ENCODE results near the gene DAB2. TPM values are rescaled to one million over a fixed set of nuclear protein-coding genes. Genes with fewer than 3 reads are reported as not detected.
"Not testable (repeated sequence)": the region's sequence is repeated elsewhere in the genome, so short reads cannot be mapped to it uniquely, and the experiment has no call there.

The DAB2 gene
- total RNA-seq, 1 donor from 2014 or later, result 164 TPM

GRCh38 chr5:39342460-39342859, 82.3 kb downstream of the DAB2 start:
- TF ChIP-seq CTCF (IDR thresholded peaks at IDR 0.05), result no peak
- Histone ChIP-seq H3K27me3 (ENCODE audit: low read depth) (no peaks in the 10 kb centered on the region), H3K36me3 (no peaks in the 10 kb centered on the region), H3K9me3 (no peaks in the 10 kb centered on the region), H3K27ac (no peak overlapping the region), H3K4me1 (no peaks in the 10 kb centered on the region), H3K4me3 (no peak overlapping the region)
- intact Hi-C loops (cut with DNase I), result no loop called here
- no peak for ATAC-seq
- DNase-seq, result no peak

- H3K4me3 ChIP-seq, result no peak overlapping the region
- H3K27me3 ChIP-seq (ENCODE audit: low read depth), result no peaks in the 10 kb centered on the region
- intact Hi-C loops (cut with DNase I), result no loop called here
- ATAC-seq (no peak), DNase-seq (no peak)
- H3K36me3 ChIP-seq, result no peaks in the 10 kb centered on the region
- no peak for TF ChIP-seq CTCF (IDR thresholded peaks at IDR 0.05)
- no peaks in the 10 kb centered on the region for H3K4me1 ChIP-seq
- H3K9me3 ChIP-seq, result no peaks in the 10 kb centered on the region
- H3K27ac ChIP-seq, result no peak overlapping the region
Observed at GRCh38 chr5:39341896-39342295, 82.9 kb downstream of the DAB2 start.

GRCh38 chr5:39340506-39340905, 84.3 kb downstream of the DAB2 start:
- H3K36me3 ChIP-seq, result no peaks in the 10 kb centered on the region
- no peak for ATAC-seq
- no peaks in the 10 kb centered on the region for H3K27me3 ChIP-seq (ENCODE audit: low read depth)
- DNase-seq, result no peak
- H3K27ac ChIP-seq, result no peak overlapping the region
- no peak for TF ChIP-seq CTCF (IDR thresholded peaks at IDR 0.05)
- no peaks in the 10 kb centered on the region for H3K4me1 ChIP-seq
- no peak overlapping the region for H3K4me3 ChIP-seq
- intact Hi-C loops (cut with DNase I), result no loop called here
- H3K9me3 ChIP-seq, result no peaks in the 10 kb centered on the region

GRCh38 chr5:39337252-39337915, 87.4 kb downstream of the DAB2 start:
- no peak overlapping the region for H3K27ac ChIP-seq
- intact Hi-C loops (cut with DNase I), result no loop called here
- no peaks in the 10 kb centered on the region for H3K36me3 ChIP-seq
- DNase-seq, result no peak
- no peaks in the 10 kb centered on the region for H3K9me3 ChIP-seq
- no peaks in the 10 kb centered on the region for H3K4me1 ChIP-seq
- no peak for TF ChIP-seq CTCF (IDR thresholded peaks at IDR 0.05)
- H3K4me3 ChIP-seq, result no peak overlapping the region
- H3K27me3 ChIP-seq (ENCODE audit: low read depth), result no peaks in the 10 kb centered on the region
- no peak for ATAC-seq

- H3K9me3 ChIP-seq; intact Hi-C loops (cut with DNase I); H3K4me1 ChIP-seq; H3K4me3 ChIP-seq; H3K27me3 ChIP-seq (ENCODE audit: low read depth); DNase-seq; H3K27ac ChIP-seq; H3K36me3 ChIP-seq; ATAC-seq: not testable (repeated sequence)
Observed at GRCh38 chr5:39334296-39334695, 90.5 kb downstream of the DAB2 start.

GRCh38 chr5:39333104-39333503, 91.7 kb downstream of the DAB2 start:
- intact Hi-C loops (cut with DNase I), result no loop called here
- no peak for TF ChIP-seq CTCF (IDR thresholded peaks at IDR 0.05)
- Histone ChIP-seq H3K27me3 (ENCODE audit: low read depth) (no peaks in the 10 kb centered on the region), H3K4me3 (no peak overlapping the region), H3K9me3 (no peaks in the 10 kb centered on the region), H3K36me3 (no peaks in the 10 kb centered on the region), H3K4me1 (no peaks in the 10 kb centered on the region), H3K27ac (no peak overlapping the region)
- DNase-seq (no peak), ATAC-seq (no peak)
